GM23248 (cell line): Measurements from ENCODE around the gene ZNF326. TPM values are rescaled to one million over a fixed set of nuclear protein-coding genes. Genes with fewer than 3 reads are reported as not detected.

Source experiments
- DNase-seq: peaks from one replicate; pipeline ENCODE4 v3.0.0-alpha.2; 2015
- H2AFZ ChIP-seq: fragments of 200-600 bp; sonication (generic); 2 replicates; pipeline ENCODE4 v1.6.1; 2016; ENCODE audit warnings: antibody characterized with exemption
- H3F3A ChIP-seq: fragments of 200-600 bp; sonication (generic); 2 replicates; pipeline ENCODE4 v1.6.1; 2016; ENCODE audit warnings: mild to moderate bottlenecking, antibody characterized with exemption, mixed run types; ENCODE audit not compliant: insufficient read depth
- H3K27ac ChIP-seq: fragments of 200-600 bp; sonication (generic); 2 replicates; pipeline ENCODE4 v1.5.1; 2016; ENCODE audit warnings: mild to moderate bottlenecking
- H3K27me3 ChIP-seq: fragments of 200-600 bp; sonication (generic); replicated peaks from 2 replicates; pipeline ENCODE4 v1.6.1; 2016; ENCODE audit warnings: mild to moderate bottlenecking; ENCODE audit not compliant: insufficient read depth
- H3K36me3 ChIP-seq: fragments of 200-600 bp; sonication (generic); 2 replicates; pipeline ENCODE4 v1.6.1; 2016; ENCODE audit warnings: low read depth, mild to moderate bottlenecking
- H3K4me1 ChIP-seq: fragments of 200-600 bp; sonication (generic); 2 replicates; pipeline ENCODE4 v1.6.1; 2016; ENCODE audit warnings: mild to moderate bottlenecking; ENCODE audit not compliant: insufficient read depth
- H3K4me2 ChIP-seq: fragments of 200-600 bp; sonication (generic); one replicate; pipeline ENCODE4 v1.6.1; 2016; ENCODE audit warnings: mild to moderate bottlenecking; ENCODE audit not compliant: unreplicated experiment
- H3K4me3 ChIP-seq: fragments of 200-600 bp; sonication (generic); 2 replicates; pipeline ENCODE4 v1.5.1; 2016; ENCODE audit warnings: mild to moderate bottlenecking
- H3K79me2 ChIP-seq: fragments of 200-600 bp; sonication (generic); 2 replicates; pipeline ENCODE4 v1.6.1; 2016; ENCODE audit warnings: mild to moderate bottlenecking; ENCODE audit not compliant: insufficient read depth
- H3K9ac ChIP-seq: fragments of 200-600 bp; sonication (generic); 2 replicates; pipeline ENCODE4 v1.6.1; 2016; ENCODE audit warnings: mild to moderate bottlenecking
- H3K9me2 ChIP-seq: fragments of 200-600 bp; sonication (generic); 2 replicates; pipeline ENCODE4 v1.6.1; 2016; ENCODE audit warnings: mixed run types, mild to moderate bottlenecking, moderate library complexity; ENCODE audit not compliant: insufficient read depth
- H3K9me3 ChIP-seq: fragments of 200-600 bp; sonication (generic); one replicate; pipeline ENCODE4 v1.6.1; 2017; ENCODE audit warnings: low read depth
- H4K20me1 ChIP-seq: fragments of 200-600 bp; sonication (generic); 2 replicates; pipeline ENCODE4 v1.6.0; 2016; ENCODE audit not compliant: insufficient read depth
- EZH2 ChIP-seq: fragments of 200-600 bp; sonication (generic); IDR thresholded peaks from 2 replicates; pipeline ENCODE4 v1.6.1; 2018; ENCODE audit warnings: antibody characterized with exemption, mild to moderate bottlenecking; ENCODE audit not compliant: insufficient read depth, poor library complexity, severe bottlenecking
- EZH2phosphoT487 ChIP-seq: fragments of 200-600 bp; sonication (generic); IDR thresholded peaks from 2 replicates; pipeline ENCODE4 v1.6.1; 2018; ENCODE audit warnings: antibody characterized with exemption, moderate library complexity, mild to moderate bottlenecking, low read depth; ENCODE audit not compliant: insufficient read depth
- WGBS, 2 experiments: methylation state at CpG; one replicate each; pipeline ENCODE4 v1.1.6; 2015 to 2017; ENCODE audit warnings: low lambda C conversion rate in 2 of 2, low coverage in 1 of 2; ENCODE audit errors: missing lambda C conversion rate in 2 of 2; 5-methylcytosine and 5-hydroxymethylcytosine counted together
- in situ Hi-C: fragments of 300-500 bp; cut with MboI; formaldehyde crosslinking; loops from 2 replicates; pipeline ENCODE4 v1.15.0; 2020
- polyA plus RNA-seq: library from polyadenylated mRNA; unstranded; fragments of >200 nt; fragmentation: Nextera tagmentation; extraction: Ambion mirVana; gene quantifications from 2 replicates; pipeline ENCODE4 v1.2.1, GENCODE V29; 2016
- total RNA-seq: library from RNA; depleted of rRNA; stranded (reverse); fragments of >200 nt; shearing (Covaris generic); gene quantifications from 2 replicates; pipeline ENCODE4 v1.2.3, GENCODE V29; 2014

ZNF326 gene
- total and polyA plus RNA-seq, 2 experiments from 2014 or later, result 5.2 to 17.7 TPM

- Histone ChIP-seq H3K36me3 (no peaks in the 10 kb centered on the region), H3K4me3 (no peak overlapping the region), H3F3A (no peaks in the 10 kb centered on the region), H3K4me1 (no peaks in the 10 kb centered on the region), H3K27me3 (no peaks in the 10 kb centered on the region), H4K20me1 (no peaks in the 10 kb centered on the region), H3K79me2 (no peaks in the 10 kb centered on the region), H3K4me2 (no peak overlapping the region), H2AFZ (no peak overlapping the region), H3K9ac (no peak overlapping the region), H3K9me2 (no peaks in the 10 kb centered on the region), H3K9me3 (no peaks in the 10 kb centered on the region), H3K27ac (no peak overlapping the region)
- no peak for TF ChIP-seq EZH2phosphoT487
- TF ChIP-seq EZH2, result no peak
- in situ Hi-C loops, result loop anchor here (5.0 to 25.0 kb wide), 2 partner anchors 180 to 350 kb away; partner anchors contain the start of gene LRRC8C
- 0% methylated on average over 3 of the region's 3 CpGs for WGBS, 2 experiments
- peak; percentile 81 for DNase-seq
Measured at GRCh38 chr1:89987159-89987819, 7.6 kb upstream of the ZNF326 start.

- Histone ChIP-seq H3K4me2 (no peak overlapping the region), H3K4me1 (no peaks in the 10 kb centered on the region), H3K36me3 (no peaks in the 10 kb centered on the region), H3K27ac (no peak overlapping the region), H4K20me1 (no peaks in the 10 kb centered on the region), H3K9me2 (no peaks in the 10 kb centered on the region), H3F3A (no peaks in the 10 kb centered on the region), H3K79me2 (no peaks in the 10 kb centered on the region), H3K4me3 (no peak overlapping the region), H3K27me3 (no peaks in the 10 kb centered on the region), H3K9me3 (no peaks in the 10 kb centered on the region), H2AFZ (no peak overlapping the region), H3K9ac (no peak overlapping the region)
- TF ChIP-seq EZH2phosphoT487, result no peak
- TF ChIP-seq EZH2, result no peak
- DNase-seq, result no peak
- WGBS, 2 experiments, result 88 to 89% methylated on average over 23 of the region's 23 CpGs
- in situ Hi-C loops, result loop anchor here (5.0 to 25.0 kb wide), 2 partner anchors 182 to 352 kb away; partner anchors contain the start of gene LRRC8C
Measured at GRCh38 chr1:89989099-89989498, 5.8 kb upstream of the ZNF326 start.

- in situ Hi-C loops, result loop anchor here (5.0 to 25.0 kb wide), 2 partner anchors 182 to 352 kb away; partner anchors contain the start of gene LRRC8C
- WGBS, 2 experiments, result 63 to 76% methylated on average over 3 of the region's 3 CpGs
Measured at GRCh38 chr1:89989799-89990198, 5.1 kb upstream of the ZNF326 start.

GRCh38 chr1:89990976-89991831, 3.7 kb upstream of the ZNF326 start:
- Histone ChIP-seq H3K79me2 (peaks cover 11% of the 10 kb centered on the region), H4K20me1 (no peaks in the 10 kb centered on the region), H3K4me1 (peaks cover 2% of the 10 kb centered on the region), H3K36me3 (no peaks in the 10 kb centered on the region), H2AFZ (no peak overlapping the region), H3K27ac (no peak overlapping the region), H3K4me3 (no peak overlapping the region), H3F3A (peaks cover 7% of the 10 kb centered on the region; the same call in 1 of the 2 replicates), H3K9me2 (no peaks in the 10 kb centered on the region), H3K9ac (no peak overlapping the region), H3K9me3 (no peaks in the 10 kb centered on the region), H3K4me2 (no peak overlapping the region), H3K27me3 (no peaks in the 10 kb centered on the region)
- DNase-seq, result peak; percentile 34
- 77% methylated on average over 8 of the region's 8 CpGs for WGBS, 2 experiments
- TF ChIP-seq EZH2 (no peak), EZH2phosphoT487 (no peak)
- in situ Hi-C loops, result loop anchor here (25.0 kb wide), 1 partner anchor 354 kb away; the partner anchor contains the start of gene LRRC8C

More at GRCh38 chr1:89989799-89990198, 5.1 kb upstream of the ZNF326 start:
- Histone ChIP-seq H4K20me1 (no peaks in the 10 kb centered on the region), H3K4me2 (no peak overlapping the region), H3K4me3 (no peak overlapping the region), H3K9me3 (no peaks in the 10 kb centered on the region), H2AFZ (no peak overlapping the region), H3K27me3 (no peaks in the 10 kb centered on the region), H3K9me2 (no peaks in the 10 kb centered on the region), H3K27ac (no peak overlapping the region), H3K4me1 (no peaks in the 10 kb centered on the region), H3K36me3 (no peaks in the 10 kb centered on the region), H3K9ac (no peak overlapping the region), H3F3A (no peaks in the 10 kb centered on the region), H3K79me2 (no peaks in the 10 kb centered on the region)
- TF ChIP-seq EZH2phosphoT487 (no peak), EZH2 (no peak)
- DNase-seq, result no peak
